Measurements from ENCODE around the gene ST7L. TPM values are rescaled to one million over a fixed set of nuclear protein-coding genes. Genes with fewer than 3 reads are reported as not detected.
A peak's percentile ranks its signal among the peaks of the same experiment; 100 is the strongest.

ST7L gene
- total and polyA plus RNA-seq, 9 of the 15 experiments (the other 6 are each of a cell fraction or from before 2014, with no cell fraction given) = 9.0 to 32.5 (median 26.6) TPM

GRCh38 chr1:112646225-112646624, 27.3 kb upstream of the ST7L start:
- POLR2A ChIA-PET = no interaction called here
- intact Hi-C loops (cut with micrococcal nuclease) = no loop called here

More at GRCh38 chr1:112646225-112646624, 27.3 kb upstream of the ST7L start:
- Histone ChIP-seq H3K36me3 (ENCODE audit: control insufficient read depth, insufficient read depth, low read length) (peaks cover 84% of the 10 kb centered on the region), H3K79me2 (ENCODE audit: control insufficient read depth, insufficient read depth, low read length) (peaks cover 99% of the 10 kb centered on the region), H3K4me3 (no peak overlapping the region), H3K9me1 (ENCODE audit: control insufficient read depth, insufficient read depth, low read length) (peaks cover 3% of the 10 kb centered on the region), H3K9ac (ENCODE audit: insufficient read depth in 1 of 2, low read depth in 2 of 2, low read length in 2 of 2) (no peak overlapping the region), H3K4me2 (ENCODE audit: insufficient read depth, low read length) (no peak overlapping the region), H4K20me1 (replicated peaks; ENCODE audit: control insufficient read depth, insufficient read depth, low read length) (0 out of 2 replicates have a peak, but pooled peaks cover 4% of the 10 kb centered on the region), H3K4me1 (replicated peaks in 1 of 2; ENCODE audit: control insufficient read depth in 2 of 2, insufficient read depth in 2 of 2, low read length in 2 of 2) (no peaks in the 10 kb centered on the region), H3K9me3 (replicated peaks; ENCODE audit: control insufficient read depth, insufficient read depth, low read depth, low read length) (no peaks in the 10 kb centered on the region), H2AFZ (ENCODE audit: low read depth, low read length) (no peak overlapping the region), H3K27ac (ENCODE audit: extremely low read depth, low read depth, low read length) (no peak overlapping the region), H3K27me3 (ENCODE audit: control insufficient read depth in 2 of 2, insufficient read depth in 2 of 2, low read length in 2 of 2) (no peaks in the 10 kb centered on the region)
- ATAC-seq (no peak), DNase-seq (ENCODE audit: extremely low read depth in 1 of 4, low spot score in 3 of 4) (no peak), FAIRE-seq (no peak)
- CTCF ChIA-PET (ENCODE audit: low intra/inter-chr PET ratio) = no interaction called here
- in situ Hi-C loops (cut with MboI) = no loop called here
- 96% methylated on average over 4 of the region's 4 CpGs for WGBS (ENCODE audit: insufficient coverage, low coverage, missing lambda C conversion rate)
- TF ChIP-seq HLTF (IDR thresholded peaks at IDR 0.05) (no peak), CC2D1A (IDR thresholded peaks at IDR 0.05) (no peak), ZFP36 (IDR thresholded peaks at IDR 0.05; ENCODE audit: low read depth, low read length, partially characterized antibody) (no peak), E2F1 (CRISPR knock-in tag; IDR thresholded peaks at IDR 0.05) (no peak), TGIF2 (CRISPR knock-in tag; IDR thresholded peaks at IDR 0.05) (0 out of 2 replicates have a peak, but pooled peaks have one; percentile 30), PRMT5 (CRISPR knock-in tag; IDR thresholded peaks at IDR 0.05) (no peak), NUFIP1 (IDR thresholded peaks at IDR 0.05; ENCODE audit: partially characterized antibody) (no peak), ZNF695 (CRISPR knock-in tag; IDR thresholded peaks at IDR 0.05) (no peak), ZNF121 (CRISPR knock-in tag; conservative IDR thresholded peaks at IDR 0.05) (peak; percentile 46; the same call in 1 of the 2 replicates), BMI1 (IDR thresholded peaks at IDR 0.05; ENCODE audit: low read length) (no peak), ZNF324 (CRISPR knock-in tag; IDR thresholded peaks at IDR 0.05) (no peak), NFIC (IDR thresholded peaks at IDR 0.05) (0 out of 2 replicates have a peak, but pooled peaks have one; percentile 18), SRSF3 (IDR thresholded peaks at IDR 0.05; ENCODE audit: insufficient read depth, low read length) (no peak), PATZ1 (CRISPR knock-in tag; IDR thresholded peaks at IDR 0.05; ENCODE audit: borderline replicate concordance) (no peak), HMG20B (CRISPR knock-in tag; IDR thresholded peaks at IDR 0.05) (no peak)
- no TSS peak for BruUV-seq (replicated peaks)

All from K562 (cell line).